GM18951 (cell line): ENCODE measurements around the gene CEMP1.
"Not testable (repeated sequence)": the region's sequence is repeated elsewhere in the genome, so short reads cannot be mapped to it uniquely, and the experiment has no call there.

Source experiments
- POLR2A ChIP-seq: IDR thresholded peaks from 4 replicates; pipeline ENCODE4 v1.6.1; 2011; ENCODE audit warnings: mild to moderate bottlenecking; ENCODE audit not compliant: insufficient read length, insufficient read depth; ENCODE audit errors: extremely low read depth
- in situ Hi-C: fragments of 300-500 bp; cut with MboI; formaldehyde crosslinking; loops from one replicate; pipeline ENCODE4 v1.12.0; 2022; ENCODE audit warnings: low sequenced_read_pairs, mixed read lengths, inconsistent platforms; ENCODE audit not compliant: unreplicated experiment

Gene CEMP1

GRCh38 chr16:2531371-2531695, at the start of gene CEMP1:
Gene CEMP1 (minus strand): TSS chr16:2531408. CDS start chr16:2531073, 335 bp downstream.
- in situ Hi-C loops: no loop called here
- TF ChIP-seq POLR2A: no peak

DNA sequence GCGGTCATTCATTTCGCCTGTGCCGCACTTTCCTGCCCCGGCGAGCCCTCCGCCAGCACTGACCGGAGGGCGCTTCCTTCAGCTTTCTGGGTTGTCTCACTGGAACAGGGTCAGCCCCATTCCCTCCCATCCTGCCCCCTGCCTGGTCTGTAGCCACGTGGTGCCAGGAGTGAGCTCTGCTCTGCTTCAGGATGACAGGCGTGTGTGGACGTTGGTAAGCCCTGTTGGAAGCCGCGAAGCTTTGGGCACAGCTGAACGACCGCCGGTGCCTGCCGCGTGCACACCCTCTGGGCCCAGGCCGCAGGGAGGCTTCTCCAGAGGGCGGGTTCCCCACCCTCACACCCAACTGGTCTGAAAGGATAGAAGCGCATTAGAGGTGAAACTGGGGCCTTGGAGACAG, 49.6 kb upstream of the CEMP1 start:
- in situ Hi-C loops: not testable (repeated sequence)

DNA sequence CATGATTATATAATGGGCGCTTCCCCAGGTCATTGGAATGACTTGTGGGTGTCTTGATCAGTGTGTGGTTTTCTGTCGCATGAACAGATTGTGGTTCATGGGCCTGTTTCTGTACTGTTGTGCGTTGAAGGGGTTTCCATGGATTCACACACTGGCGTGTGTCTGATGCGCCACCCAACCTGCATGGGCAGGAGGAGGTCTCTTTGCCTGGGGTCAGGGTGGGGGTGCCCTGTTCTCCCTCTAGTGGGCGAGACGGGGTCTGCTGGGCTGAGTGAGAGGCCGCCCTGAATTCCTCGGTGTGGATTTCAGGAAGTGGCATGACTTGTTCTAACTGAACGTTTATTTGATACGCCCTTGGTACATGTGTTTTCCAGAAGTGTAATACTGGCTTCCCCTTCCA, 48.9 kb upstream of the CEMP1 start:
- in situ Hi-C loops: not testable (repeated sequence)

DNA sequence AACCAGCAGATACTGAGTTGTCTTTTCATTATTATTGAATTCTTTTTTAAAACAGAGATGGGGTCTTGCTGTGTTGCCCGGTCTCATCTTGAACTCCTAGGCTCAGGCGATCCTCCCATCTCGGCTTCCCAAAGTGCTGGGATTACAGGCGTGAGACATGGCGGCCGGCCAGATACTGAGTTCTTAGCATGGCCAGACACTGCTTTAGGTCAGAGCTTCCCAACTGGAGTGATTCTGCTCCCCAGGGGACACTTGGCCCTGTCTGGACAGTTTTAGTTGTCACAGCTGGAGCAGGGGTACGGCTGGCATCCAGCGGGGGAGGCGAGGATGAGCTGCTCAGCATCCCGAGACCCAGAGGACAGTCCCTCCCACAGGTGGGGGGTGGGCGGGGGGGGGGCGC, 47.7 kb upstream of the CEMP1 start:
- in situ Hi-C loops: not testable (repeated sequence)

- in situ Hi-C loops: not testable (repeated sequence)
Observed at GRCh38 chr16:2577044-2577443, 45.8 kb upstream of the CEMP1 start.

DNA sequence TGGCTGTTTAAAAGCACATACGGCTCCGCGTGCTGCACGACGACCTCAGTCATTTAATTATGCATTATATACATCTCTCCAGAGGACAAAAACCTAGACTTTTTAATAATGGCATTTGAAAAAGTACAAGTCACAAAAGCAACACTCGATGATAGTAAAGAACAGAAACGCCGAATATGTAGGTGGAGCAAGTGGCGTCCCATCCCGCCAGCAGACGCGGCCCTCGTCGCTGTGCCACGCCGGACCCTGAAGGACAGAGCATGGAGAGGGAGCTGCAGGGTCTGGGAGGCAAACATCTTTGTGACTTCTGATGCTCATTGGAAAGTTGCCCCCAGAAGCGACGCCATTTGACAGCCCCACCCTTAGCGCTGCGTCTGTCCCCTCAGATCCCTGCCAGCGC, 44.6 kb upstream of the CEMP1 start:
- in situ Hi-C loops: not testable (repeated sequence)

GRCh38 chr16:2572704-2573103, 41.5 kb upstream of the CEMP1 start:
- in situ Hi-C loops: not testable (repeated sequence)

DNA sequence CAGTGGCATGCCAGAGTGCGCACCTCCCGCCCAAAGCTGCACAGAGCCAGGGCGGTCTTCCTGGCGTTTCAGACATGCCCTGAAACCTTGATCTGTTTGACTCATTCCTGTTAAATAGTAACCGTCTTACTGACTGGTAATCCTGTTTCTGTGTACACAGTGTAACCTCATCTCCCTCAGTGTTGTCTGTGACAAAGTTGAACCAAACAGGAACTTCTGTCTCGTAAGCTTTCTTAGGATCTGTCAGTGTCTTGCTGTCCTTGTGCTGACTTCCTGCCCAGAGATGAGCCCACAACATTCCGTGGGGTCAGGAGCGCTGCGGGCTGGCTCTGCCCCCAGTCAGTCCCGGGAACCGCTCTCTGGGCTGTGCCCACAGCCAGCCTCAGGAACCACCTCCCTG, 37.4 kb upstream of the CEMP1 start:
- in situ Hi-C loops: not testable (repeated sequence)

DNA sequence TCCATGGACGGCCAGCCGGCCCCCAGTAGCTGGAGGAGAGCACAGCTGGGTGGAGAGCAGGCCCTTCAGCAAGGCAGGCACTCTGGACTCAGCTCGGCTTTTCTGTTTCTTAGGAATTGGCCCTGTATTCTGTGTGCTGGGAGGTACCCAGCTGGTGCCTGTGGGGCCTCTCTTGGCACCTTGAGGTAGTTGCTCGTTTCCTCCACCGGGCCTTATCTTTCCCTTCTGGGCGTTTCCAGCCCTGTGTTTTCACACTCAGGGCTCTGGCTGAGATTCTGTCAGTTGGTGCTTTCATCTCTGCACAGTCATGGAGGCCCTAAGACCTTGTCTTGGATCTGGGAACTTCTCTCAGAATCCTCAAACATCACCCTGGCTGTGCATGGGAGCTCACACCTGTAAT, 36.3 kb upstream of the CEMP1 start:
- in situ Hi-C loops: not testable (repeated sequence)

- in situ Hi-C loops: not testable (repeated sequence)
Observed at GRCh38 chr16:2560798-2561133, 29.6 kb upstream of the CEMP1 start.

GRCh38 chr16:2560131-2560797, 29.1 kb upstream of the CEMP1 start:
- in situ Hi-C loops: not testable (repeated sequence)

GRCh38 chr16:2557150-2557549, 25.9 kb upstream of the CEMP1 start:
- in situ Hi-C loops: not testable (repeated sequence)

GRCh38 chr16:2554709-2555425, 23.7 kb upstream of the CEMP1 start:
- in situ Hi-C loops: not testable (repeated sequence)

- in situ Hi-C loops: not testable (repeated sequence)
Observed at GRCh38 chr16:2551420-2551889, 20.2 kb upstream of the CEMP1 start.

DNA sequence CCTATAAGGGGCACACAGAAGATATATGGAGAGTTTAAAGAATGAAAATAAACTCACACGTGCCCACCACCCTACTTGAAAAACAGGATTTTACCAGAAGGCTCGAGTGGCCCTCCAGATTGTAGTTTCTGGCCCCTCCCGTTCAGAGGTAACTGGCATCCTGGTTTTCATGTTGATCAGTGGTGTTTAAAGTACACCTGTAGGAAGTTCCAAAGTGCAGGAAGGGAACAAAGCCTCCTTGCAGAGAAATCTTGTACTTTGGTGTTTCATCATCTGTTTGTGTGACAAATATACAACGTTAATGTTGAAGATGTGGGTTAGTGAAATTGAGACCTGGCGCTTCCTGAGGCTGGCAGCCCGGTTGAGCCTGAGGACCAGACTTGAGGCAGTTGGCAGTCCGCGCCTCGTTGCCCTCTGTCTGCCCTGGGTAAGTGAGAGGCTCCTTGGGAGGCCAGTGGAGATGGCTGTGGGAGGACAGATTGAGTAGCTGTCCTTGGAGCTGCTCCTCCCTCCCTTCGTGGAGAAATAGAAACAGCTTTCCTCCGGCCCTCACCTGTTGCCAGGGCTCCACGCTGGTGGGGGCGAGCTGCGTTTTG, 19.2 kb upstream of the CEMP1 start:
- in situ Hi-C loops: not testable (repeated sequence)

- in situ Hi-C loops: loop anchor here (10.0 kb wide), 1 partner anchor 111 kb away; no protein-coding TSS in a partner anchor
Observed at GRCh38 chr16:2543771-2544170, 12.6 kb upstream of the CEMP1 start.

- in situ Hi-C loops: loop anchor here (10.0 kb wide), 1 partner anchor 113 kb away; no protein-coding TSS in a partner anchor
Observed at GRCh38 chr16:2541409-2541808, 10.2 kb upstream of the CEMP1 start.

DNA sequence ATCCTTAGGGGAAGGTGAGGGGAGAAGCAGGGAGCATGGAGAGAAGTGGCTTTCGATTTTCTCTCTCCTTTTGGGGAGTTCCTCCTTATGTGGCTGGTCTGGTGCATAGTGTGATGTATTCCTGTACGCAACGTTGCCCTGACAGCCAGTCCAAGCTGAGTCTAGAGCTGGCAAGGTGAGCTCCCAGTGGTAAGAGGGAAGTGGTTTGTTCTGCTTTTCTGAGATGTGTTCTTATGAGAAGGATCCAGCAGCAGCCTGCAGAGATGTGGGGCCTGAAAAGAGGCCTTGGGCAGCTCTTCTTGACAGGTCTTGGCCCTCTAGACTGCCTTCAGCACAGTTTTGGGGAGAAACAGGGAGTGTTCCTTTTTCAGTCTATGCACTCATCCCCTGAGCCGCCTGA, 9.7 kb upstream of the CEMP1 start:
- in situ Hi-C loops: loop anchor here (10.0 kb wide), 1 partner anchor 114 kb away; no protein-coding TSS in a partner anchor

DNA sequence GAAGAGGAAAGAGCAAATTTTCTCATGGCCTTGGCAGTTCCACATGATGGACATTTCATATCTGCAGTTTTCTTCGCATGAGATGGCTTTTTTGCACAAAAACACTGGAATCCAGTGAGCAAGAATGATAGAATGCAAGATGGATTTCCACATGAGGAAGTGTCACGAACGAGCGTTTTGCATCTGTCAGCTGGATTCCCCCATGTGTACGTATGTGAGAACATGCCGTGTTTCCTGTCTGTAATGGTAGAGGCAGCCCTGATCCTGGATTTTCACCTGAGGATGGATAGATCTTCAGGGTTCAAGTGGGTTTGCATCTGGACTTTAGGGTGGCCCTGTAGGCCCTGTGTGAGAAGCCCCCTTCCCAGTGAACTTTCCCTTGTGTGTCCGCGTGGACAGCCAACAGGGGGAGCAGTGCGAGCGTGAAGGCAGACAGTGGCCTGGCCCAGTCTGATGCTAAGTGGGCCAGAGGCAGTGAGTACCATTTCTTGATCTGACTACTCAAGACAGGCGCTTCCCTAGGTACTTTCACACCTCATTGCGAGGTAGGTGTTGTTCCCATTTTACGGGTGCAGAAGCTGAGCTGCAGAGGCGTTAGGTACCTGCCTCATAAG, 8.7 kb upstream of the CEMP1 start:
- in situ Hi-C loops: loop anchor here (10.0 kb wide), 1 partner anchor 115 kb away; no protein-coding TSS in a partner anchor

- in situ Hi-C loops: not testable (repeated sequence)
Observed at GRCh38 chr16:2539192-2539844, 8.1 kb upstream of the CEMP1 start.
